GM23248 (cell line): ENCODE data around the gene ACVR2B.

Source experiments
- EZH2 ChIP-seq: fragments of 200-600 bp; sonication (generic); IDR thresholded peaks from 2 replicates; pipeline ENCODE4 v1.6.1; 2018; ENCODE audit warnings: antibody characterized with exemption, mild to moderate bottlenecking; ENCODE audit not compliant: insufficient read depth, poor library complexity, severe bottlenecking
- EZH2phosphoT487 ChIP-seq: fragments of 200-600 bp; sonication (generic); IDR thresholded peaks from 2 replicates; pipeline ENCODE4 v1.6.1; 2018; ENCODE audit warnings: antibody characterized with exemption, moderate library complexity, mild to moderate bottlenecking, low read depth; ENCODE audit not compliant: insufficient read depth

GRCh38 chr3:38496131-38496910, 42.6 kb downstream of the ACVR2B start, which contains the start of gene EXOG:
- no peak for TF ChIP-seq EZH2
- no peak for TF ChIP-seq EZH2phosphoT487
